GM12874 (cell line): ENCODE measurements around the gene GPATCH8.

Experiments
- CTCF ChIP-seq: IDR thresholded peaks from 2 replicates; pipeline ENCODE4 v1.5.1; 2011; ENCODE audit warnings: low read depth, mild to moderate bottlenecking, control low read depth, low read length, moderate library complexity; ENCODE audit not compliant: insufficient read depth

The GPATCH8 gene

GRCh38 chr17:44385287-44386181 lies 117.7 kb downstream of the GPATCH8 start:
- TF ChIP-seq CTCF: no peak

- TF ChIP-seq CTCF: no peak
Observed at GRCh38 chr17:44384823-44385286, 118.4 kb downstream of the GPATCH8 start.

GRCh38 chr17:44384281-44384822 lies 118.9 kb downstream of the GPATCH8 start:
- TF ChIP-seq CTCF: no peak

GRCh38 chr17:44383861-44384260 lies 119.3 kb downstream of the GPATCH8 start:
- TF ChIP-seq CTCF: no peak

- no peak for TF ChIP-seq CTCF
Observed at GRCh38 chr17:44383363-44383762, 119.8 kb downstream of the GPATCH8 start.

- TF ChIP-seq CTCF: no peak
Observed at GRCh38 chr17:44382917-44383316, 120.3 kb downstream of the GPATCH8 start.

GRCh38 chr17:44381810-44382305 lies 121.3 kb downstream of the GPATCH8 start:
- TF ChIP-seq CTCF: no peak
